Liver (tissue), 9 donors: ENCODE data around the gene PERCC1. TPM values are rescaled to one million over a fixed set of nuclear protein-coding genes. Genes with fewer than 3 reads are reported as not detected.

Experiments used
- DNase-seq: peaks from one replicate; pipeline ENCODE4 v3.0.0-alpha.2; 2017; ENCODE audit warnings: low spot score
- H3K27ac ChIP-seq, 2 donors: one replicate each; pipeline ENCODE4 v1.7.0; 2013; ENCODE audit warnings: inconsistent platforms in 2 of 2, low read length in 2 of 2, control low read depth in 1 of 2, low read depth in 1 of 2, mild to moderate bottlenecking in 1 of 2
- H3K27me3 ChIP-seq, 4 donors: one replicate each; pipeline versions ENCODE4 v1.6.1 to v1.7.0; 2013; ENCODE audit warnings: low read length in 3 of 4, inconsistent platforms in 1 of 4, mild to moderate bottlenecking in 1 of 4, moderate library complexity in 1 of 4; ENCODE audit not compliant: control insufficient read depth in 4 of 4, insufficient read depth in 4 of 4
- H3K36me3 ChIP-seq, 4 donors: one replicate each; pipeline versions ENCODE4 v1.6.1 to v1.7.0; 2013; ENCODE audit warnings: low read length in 3 of 4, mild to moderate bottlenecking in 3 of 4, low read depth in 1 of 4, moderate library complexity in 1 of 4; ENCODE audit not compliant: control insufficient read depth in 4 of 4, insufficient read depth in 3 of 4
- H3K4me1 ChIP-seq, 4 donors: one replicate each; pipeline versions ENCODE4 v1.6.1 to v1.7.0; 2013; ENCODE audit warnings: low read length in 3 of 4, mild to moderate bottlenecking in 3 of 4, moderate library complexity in 1 of 4; ENCODE audit not compliant: control insufficient read depth in 4 of 4, insufficient read depth in 4 of 4
- H3K4me3 ChIP-seq, 3 donors: one replicate each; pipeline versions ENCODE4 v1.6.1 to v1.7.0; 2013; ENCODE audit warnings: low read length in 3 of 3, control low read depth in 1 of 3, low read depth in 1 of 3, mild to moderate bottlenecking in 1 of 3
- H3K9ac ChIP-seq, 2 donors: one replicate each; pipeline ENCODE4 v1.7.0; 2013; ENCODE audit warnings: low read length in 2 of 2, mild to moderate bottlenecking in 2 of 2, moderate library complexity in 2 of 2, control low read depth in 1 of 2, low read depth in 1 of 2
- H3K9me3 ChIP-seq, 4 donors: one replicate each; pipeline versions ENCODE4 v1.6.1 to v1.7.0; 2013; ENCODE audit warnings: low read length in 3 of 4; ENCODE audit not compliant: control insufficient read depth in 4 of 4
- CTCF ChIP-seq: fragments of 150-350 bp; IDR thresholded peaks from 2 replicates; pipeline ENCODE4 v1.5.1; 2017; ENCODE audit warnings: improper control_type of control experiment, low read depth, low read length; ENCODE audit not compliant: missing input control
- EGR1 ChIP-seq, 2 donors: IDR thresholded peaks; 2 replicates each; pipeline ENCODE4 v1.6.1; 2016 to 2018; ENCODE audit warnings: antibody characterized with exemption in 2 of 2, low read depth in 2 of 2
- FOXA1 ChIP-seq: IDR thresholded peaks from 2 replicates; pipeline ENCODE4 v1.6.1; 2016; ENCODE audit warnings: antibody characterized with exemption
- FOXA2 ChIP-seq: IDR thresholded peaks from 2 replicates; pipeline ENCODE4 v1.6.1; 2016; ENCODE audit warnings: antibody characterized with exemption
- GABPA ChIP-seq, 2 donors: IDR thresholded peaks in 1 of 2; conservative IDR thresholded peaks in 1 of 2; 2 replicates each; pipeline ENCODE4 v1.6.1; 2016; ENCODE audit warnings: antibody characterized with exemption in 2 of 2, mild to moderate bottlenecking in 1 of 2, moderate library complexity in 1 of 2
- HNF4A ChIP-seq, 2 donors: conservative IDR thresholded peaks; 2 replicates each; pipeline ENCODE4 v1.6.1; 2016; ENCODE audit warnings: antibody characterized with exemption in 2 of 2, mild to moderate bottlenecking in 2 of 2
- HNF4G ChIP-seq: IDR thresholded peaks from 2 replicates; pipeline ENCODE4 v1.6.1; 2016; ENCODE audit warnings: antibody characterized with exemption
- JUND ChIP-seq, 2 donors: IDR thresholded peaks; 2 replicates each; pipeline ENCODE4 v1.6.1; 2016; ENCODE audit warnings: antibody characterized with exemption in 2 of 2
- MAX ChIP-seq: IDR thresholded peaks from 2 replicates; pipeline ENCODE4 v1.6.1; 2016; ENCODE audit warnings: antibody characterized with exemption
- NR2F2 ChIP-seq: IDR thresholded peaks from 2 replicates; pipeline ENCODE4 v1.6.1; 2016; ENCODE audit warnings: antibody characterized with exemption
- RAD21 ChIP-seq, 2 donors: IDR thresholded peaks; 2 replicates each; pipeline ENCODE4 v1.6.1; 2016; ENCODE audit warnings: antibody characterized with exemption in 2 of 2, mild to moderate bottlenecking in 2 of 2
- REST ChIP-seq: IDR thresholded peaks from 2 replicates; pipeline ENCODE4 v1.6.1; 2016; ENCODE audit warnings: antibody characterized with exemption, mild to moderate bottlenecking
- RXRA ChIP-seq, 2 donors: IDR thresholded peaks; 2 replicates each; pipeline ENCODE4 v1.6.1; 2017 to 2018; ENCODE audit warnings: antibody characterized with exemption in 2 of 2, mild to moderate bottlenecking in 1 of 2
- SP1 ChIP-seq: IDR thresholded peaks from 2 replicates; pipeline ENCODE4 v1.6.1; 2018; ENCODE audit warnings: antibody characterized with exemption, mild to moderate bottlenecking
- TAF1 ChIP-seq: conservative IDR thresholded peaks from 2 replicates; pipeline ENCODE4 v1.6.1; 2016; ENCODE audit warnings: antibody characterized with exemption, mild to moderate bottlenecking
- YY1 ChIP-seq: IDR thresholded peaks from 2 replicates; pipeline ENCODE4 v1.6.1; 2016; ENCODE audit warnings: antibody characterized with exemption, mild to moderate bottlenecking
- WGBS: extraction: QIAGEN DNeasy Blood & Tissue Kit; methylation state at CpG from one replicate; pipeline ENCODE4 v1.1.7; 2013; 5-methylcytosine and 5-hydroxymethylcytosine counted together
- polyA plus RNA-seq, 2 donors: library from polyadenylated mRNA; stranded (reverse) in 1 of 2; unstranded in 1 of 2; fragments of 200-250 nt in 1 of 2; fragments of >200 nt in 1 of 2; fragmentation: Nextera tagmentation in 1 of 2; extraction: Ambion mirVana in 1 of 2; gene quantifications; one replicate each; pipeline versions ENCODE4 v1.2.1 to v1.2.3, GENCODE V29; 2013 to 2015
- total RNA-seq, 2 donors: library from RNA; depleted of rRNA; stranded (reverse); fragments of >200 nt; gene quantifications; one replicate each; pipeline ENCODE4 v1.2.3, GENCODE V29; 2014
- TF ChIP-seq, protein P1 (sequence below): IDR thresholded peaks from 2 replicates; pipeline ENCODE4 v1.6.1; 2016; ENCODE audit warnings: antibody characterized with exemption
- TF ChIP-seq, protein P2 (sequence below): IDR thresholded peaks from 2 replicates; pipeline ENCODE4 v1.6.1; 2016; ENCODE audit warnings: antibody characterized with exemption
- donor health status: healthy.
- donor health status: healthy.
- donor health status: healthy.
- donor health status: healthy.
- donor health status: healthy.

Gene PERCC1
- total and polyA plus RNA-seq, 4 donors = 0.50 to 4.7 TPM; not detected in 2

GRCh38 chr16:1414532-1415260 lies 16.2 kb upstream of the PERCC1 start, which contains the start of gene UNKL:
Gene UNKL (minus strand): TSS chr16:1414704. CDS start chr16:1414691, 13 bp downstream.
- Histone ChIP-seq H3K36me3 (peaks cover 0 to 8% (median 5%) of the 10 kb centered on the region in 4 donors), H3K27ac (peak within 1 kb of the TSS; percentile 62 to 64), H3K27me3 (no peaks in the 10 kb centered on the region), H3K4me1 (peaks cover 3 to 16% (median 10%) of the 10 kb centered on the region in 4 donors), H3K9me3 (no peaks in the 10 kb centered on the region), H3K4me3 (peak within 1 kb of the TSS; percentile 61 to 100 (median 80)), H3K9ac (peak within 1 kb of the TSS in 1 of 2 donors; percentile 81)
- TF ChIP-seq, protein P1, sequence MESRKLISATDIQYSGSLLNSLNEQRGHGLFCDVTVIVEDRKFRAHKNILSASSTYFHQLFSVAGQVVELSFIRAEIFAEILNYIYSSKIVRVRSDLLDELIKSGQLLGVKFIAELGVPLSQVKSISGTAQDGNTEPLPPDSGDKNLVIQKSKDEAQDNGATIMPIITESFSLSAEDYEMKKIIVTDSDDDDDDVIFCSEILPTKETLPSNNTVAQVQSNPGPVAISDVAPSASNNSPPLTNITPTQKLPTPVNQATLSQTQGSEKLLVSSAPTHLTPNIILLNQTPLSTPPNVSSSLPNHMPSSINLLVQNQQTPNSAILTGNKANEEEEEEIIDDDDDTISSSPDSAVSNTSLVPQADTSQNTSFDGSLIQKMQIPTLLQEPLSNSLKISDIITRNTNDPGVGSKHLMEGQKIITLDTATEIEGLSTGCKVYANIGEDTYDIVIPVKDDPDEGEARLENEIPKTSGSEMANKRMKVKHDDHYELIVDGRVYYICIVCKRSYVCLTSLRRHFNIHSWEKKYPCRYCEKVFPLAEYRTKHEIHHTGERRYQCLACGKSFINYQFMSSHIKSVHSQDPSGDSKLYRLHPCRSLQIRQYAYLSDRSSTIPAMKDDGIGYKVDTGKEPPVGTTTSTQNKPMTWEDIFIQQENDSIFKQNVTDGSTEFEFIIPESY = no peak
- TF ChIP-seq NR2F2 = no peak
- no peak for TF ChIP-seq HNF4G
- TF ChIP-seq JUND (IDR thresholded peaks at IDR 0.05) = no peak
- no peak for TF ChIP-seq RXRA (IDR thresholded peaks at IDR 0.05)
- TF ChIP-seq RAD21 (IDR thresholded peaks at IDR 0.05) = no peak
- TF ChIP-seq GABPA (IDR thresholded peaks at IDR 0.05 in 1 of 2, conservative IDR thresholded peaks at IDR 0.05 in 1 of 2) = no peak
- TF ChIP-seq EGR1 (IDR thresholded peaks at IDR 0.05; ENCODE audit: low read depth in 2 of 2) = no peak
- TF ChIP-seq, protein P2, sequence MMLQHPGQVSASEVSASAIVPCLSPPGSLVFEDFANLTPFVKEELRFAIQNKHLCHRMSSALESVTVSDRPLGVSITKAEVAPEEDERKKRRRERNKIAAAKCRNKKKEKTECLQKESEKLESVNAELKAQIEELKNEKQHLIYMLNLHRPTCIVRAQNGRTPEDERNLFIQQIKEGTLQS = no peak
- TF ChIP-seq REST = no peak
- TF ChIP-seq FOXA2 = no peak
- no peak for TF ChIP-seq YY1
- TF ChIP-seq TAF1 = no peak
- TF ChIP-seq HNF4A (conservative IDR thresholded peaks at IDR 0.05) = no peak
- no peak for TF ChIP-seq CTCF
- no peak for TF ChIP-seq MAX
- no peak for TF ChIP-seq FOXA1
- no peak for TF ChIP-seq SP1
- peak; percentile 79 for DNase-seq
- WGBS = 4% methylated on average over 72 of the region's 72 CpGs
